GOT3 (cell line): ENCODE data around the gene SEC23IP.
"Not testable (repeated sequence)": the region's sequence is repeated elsewhere in the genome, so short reads cannot be mapped to it uniquely, and the experiment has no call there.

Source experiments
- DNase-seq: peaks from one replicate; lab custom pipeline; 2025; ENCODE audit warnings: mixed read lengths; lab: John Stamatoyannopoulos, UW

SEC23IP gene

DNA sequence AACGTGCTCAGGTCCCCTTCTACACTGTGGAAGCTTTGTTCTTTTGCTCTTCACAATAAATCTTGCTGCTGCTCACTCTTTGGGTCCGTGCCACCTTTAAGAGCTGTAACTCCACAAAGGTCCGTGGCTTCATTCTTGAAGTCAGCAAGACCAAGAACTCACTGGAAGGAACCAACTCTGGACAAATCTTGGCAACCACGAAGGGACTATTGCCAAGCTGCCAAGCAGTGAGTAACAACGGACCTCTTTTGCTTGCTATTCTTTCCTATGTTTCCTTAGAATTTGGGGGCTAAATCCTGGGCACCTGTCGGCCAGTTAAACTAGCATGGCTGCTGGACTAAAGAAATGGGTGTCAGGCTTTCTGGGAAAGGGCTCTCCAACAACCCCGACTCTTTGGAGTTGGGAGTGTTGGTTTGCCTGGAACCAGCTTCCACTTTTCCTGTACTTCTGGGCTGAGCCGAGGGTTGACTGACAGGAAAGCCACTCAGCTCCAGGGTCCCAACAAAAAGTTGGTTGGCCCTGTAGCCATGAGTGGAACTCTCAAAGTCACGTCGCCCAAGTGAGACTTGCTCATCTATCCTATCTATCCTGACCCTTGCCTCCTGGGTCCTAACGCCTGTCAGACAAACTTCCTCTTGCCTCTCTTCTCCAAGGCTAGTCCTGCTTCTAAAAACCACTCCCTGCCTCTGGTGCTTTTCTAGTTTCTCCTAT, 8.5 kb upstream of the SEC23IP start:
- not testable (repeated sequence) for DNase-seq

DNA sequence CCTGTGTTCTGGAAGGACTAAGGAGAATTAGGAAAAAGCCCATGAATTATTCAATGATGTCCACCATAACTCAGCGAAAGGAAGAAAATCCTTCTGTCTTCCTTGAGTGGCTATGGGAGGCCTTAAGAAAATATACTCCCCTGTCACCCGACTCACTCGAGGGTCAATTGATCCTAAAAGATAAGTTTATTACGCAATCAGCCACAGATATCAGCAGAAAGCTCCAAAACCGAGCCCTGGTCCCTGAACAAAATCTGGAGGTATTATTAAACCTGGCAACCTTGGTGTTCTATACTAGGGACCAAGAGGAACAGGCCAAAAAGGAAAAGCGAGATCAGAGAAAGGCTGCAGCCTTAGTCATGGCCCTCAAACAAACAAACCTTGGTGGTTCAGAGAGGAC, 6.5 kb upstream of the SEC23IP start:
- DNase-seq, result not testable (repeated sequence)

DNA sequence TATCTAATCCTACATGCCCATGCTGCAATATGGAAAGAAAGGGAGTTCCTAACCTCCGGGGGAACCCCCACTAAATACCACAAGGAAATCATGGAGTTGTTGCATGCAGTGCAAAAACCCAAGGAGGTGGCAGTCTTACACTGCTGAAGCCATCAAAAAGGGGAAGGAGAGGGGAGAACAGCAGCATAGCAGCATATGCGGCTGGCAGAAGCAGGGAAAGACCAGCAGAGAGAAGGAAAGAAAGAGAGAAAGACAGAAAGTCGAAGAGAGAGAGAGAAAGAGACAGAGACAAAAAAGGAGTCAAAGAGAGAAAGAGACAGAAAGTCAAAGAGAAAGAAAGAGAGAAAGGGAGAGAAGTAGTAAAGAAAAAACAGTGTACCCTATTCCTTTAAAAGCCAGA, 3.8 kb upstream of the SEC23IP start:
- not testable (repeated sequence) for DNase-seq

DNA sequence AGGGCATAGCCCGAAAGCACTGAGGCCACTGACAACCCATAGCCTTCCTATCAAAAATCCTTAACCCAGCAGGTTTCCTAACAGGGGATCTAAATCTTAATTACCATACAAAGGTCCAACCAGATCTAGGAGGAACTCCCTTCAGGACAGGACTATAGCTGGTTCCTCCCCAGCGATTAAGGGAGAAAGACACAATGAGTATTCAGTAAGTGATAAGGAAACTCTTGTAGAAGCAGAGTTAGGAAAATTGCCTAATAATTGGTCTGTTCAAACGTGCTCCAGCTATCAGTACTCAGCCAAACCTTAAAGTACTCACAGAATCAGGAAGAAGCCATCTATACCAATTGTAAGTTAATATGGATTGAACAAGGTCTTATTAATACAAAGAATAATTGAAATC, 3.3 kb upstream of the SEC23IP start:
- DNase-seq, result not testable (repeated sequence)

DNA sequence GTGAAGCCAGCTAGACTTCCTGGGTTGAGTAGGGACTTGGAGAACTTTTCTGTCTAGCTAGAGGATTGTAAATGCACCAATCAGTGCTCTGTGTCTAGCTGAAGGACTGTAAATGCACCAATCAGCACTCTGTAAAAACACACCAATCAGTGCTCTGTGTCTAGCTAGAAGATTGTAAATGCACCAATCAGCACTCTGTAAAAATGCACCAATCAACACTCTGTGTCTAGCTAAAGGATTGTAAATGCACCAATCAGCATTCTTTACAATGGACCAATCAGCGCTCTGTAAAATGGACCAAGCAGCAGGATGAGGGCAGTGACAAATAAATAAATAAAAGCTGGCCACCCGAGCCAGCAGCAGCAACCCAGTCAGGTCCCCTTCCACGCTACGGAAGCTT, 2.2 kb upstream of the SEC23IP start:
- DNase-seq, result not testable (repeated sequence)

DNA sequence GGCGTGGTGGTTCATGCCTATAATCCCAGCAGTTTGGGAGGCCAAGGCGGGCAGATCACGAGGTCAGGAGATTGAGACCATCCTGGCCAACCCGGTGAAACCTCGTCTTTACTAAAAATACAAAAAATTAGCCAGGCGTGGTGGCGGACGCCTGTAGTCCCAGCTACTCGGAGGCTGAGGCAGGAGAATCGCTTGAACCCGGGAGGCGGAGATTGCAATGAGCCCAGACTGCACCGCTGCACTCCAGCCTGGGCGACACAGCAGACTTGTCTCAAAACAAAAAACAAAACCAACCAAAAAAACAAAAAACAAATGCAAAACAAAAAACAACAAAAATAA, 712 bp upstream of the SEC23IP start:
- not testable (repeated sequence) for DNase-seq

DNA sequence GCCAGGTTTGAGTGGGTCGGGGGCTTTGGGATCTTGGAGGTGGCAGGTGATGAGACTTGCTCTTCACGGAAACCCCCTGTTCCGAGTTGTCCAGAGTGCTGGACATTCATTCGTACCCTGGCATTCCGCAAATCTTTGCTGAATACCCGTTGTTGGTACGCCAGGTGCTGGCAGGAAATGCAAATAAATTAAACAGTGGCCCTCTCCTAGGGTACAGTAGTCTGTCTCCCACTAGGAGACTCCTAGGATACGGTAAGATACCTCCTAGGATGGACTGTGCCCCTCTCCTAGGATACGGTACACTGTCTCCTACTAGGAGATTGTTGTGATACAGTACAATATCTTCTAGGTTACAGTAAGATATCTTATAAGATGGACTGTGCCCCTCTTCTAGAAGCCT, 544 bp downstream of the SEC23IP start:
- DNase-seq, result no peak

DNA sequence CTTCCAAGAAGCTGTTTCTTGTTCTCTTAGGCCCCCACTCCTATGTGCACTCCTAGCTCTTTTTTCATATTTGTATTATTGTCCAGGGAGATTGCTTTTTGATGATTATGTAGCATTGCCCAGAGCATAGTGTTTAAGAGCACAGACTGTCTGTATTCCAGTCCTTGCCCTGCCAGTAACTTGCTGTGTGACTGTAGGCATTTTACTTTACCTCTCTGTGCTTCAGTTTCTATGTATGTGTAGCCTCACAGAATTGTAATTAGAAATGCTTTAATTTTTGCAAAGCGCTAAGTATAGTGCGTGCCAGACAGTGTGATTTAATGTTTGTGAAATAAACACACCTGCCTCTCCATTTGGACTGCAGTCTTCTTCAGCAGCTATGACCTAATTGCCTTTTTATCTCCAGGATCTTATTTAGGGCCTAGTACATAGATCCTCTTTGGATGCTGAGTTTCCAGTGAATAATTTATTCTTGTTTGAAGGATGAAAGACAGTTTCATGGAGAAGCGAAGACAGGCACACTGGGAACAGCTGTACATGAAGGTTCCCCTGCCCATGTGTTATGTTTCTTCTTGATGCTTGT, 1.4 kb downstream of the SEC23IP start:
- no peak for DNase-seq

DNA sequence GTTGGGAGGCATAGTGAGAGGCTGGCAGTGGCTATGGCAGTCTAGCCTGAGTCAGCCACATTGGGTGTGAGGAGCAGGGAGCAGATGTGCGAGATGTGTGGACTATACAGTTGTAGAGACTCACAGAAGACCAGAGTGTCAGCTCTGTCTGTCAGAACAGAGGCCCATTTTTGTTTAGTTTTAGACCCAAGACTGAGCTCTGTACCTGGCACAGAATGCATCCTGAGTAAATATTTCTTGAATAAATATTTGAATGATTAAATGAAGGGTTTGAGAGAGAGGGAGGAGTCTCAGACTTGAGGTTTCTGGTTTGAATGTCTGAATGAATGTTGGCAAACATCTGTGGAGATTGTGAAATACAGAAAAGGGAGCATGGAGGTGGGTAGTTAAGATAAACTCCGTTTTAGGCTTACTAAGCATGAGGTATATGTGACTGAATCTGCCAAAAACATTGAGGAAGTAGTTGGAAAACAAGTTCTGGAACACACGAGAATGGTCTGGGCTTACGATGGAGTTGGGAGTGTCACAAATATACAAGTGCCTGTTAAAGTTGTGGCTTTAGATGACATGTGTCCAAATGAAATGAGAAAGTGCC, 3.6 kb downstream of the SEC23IP start:
- DNase-seq, result no peak

DNA sequence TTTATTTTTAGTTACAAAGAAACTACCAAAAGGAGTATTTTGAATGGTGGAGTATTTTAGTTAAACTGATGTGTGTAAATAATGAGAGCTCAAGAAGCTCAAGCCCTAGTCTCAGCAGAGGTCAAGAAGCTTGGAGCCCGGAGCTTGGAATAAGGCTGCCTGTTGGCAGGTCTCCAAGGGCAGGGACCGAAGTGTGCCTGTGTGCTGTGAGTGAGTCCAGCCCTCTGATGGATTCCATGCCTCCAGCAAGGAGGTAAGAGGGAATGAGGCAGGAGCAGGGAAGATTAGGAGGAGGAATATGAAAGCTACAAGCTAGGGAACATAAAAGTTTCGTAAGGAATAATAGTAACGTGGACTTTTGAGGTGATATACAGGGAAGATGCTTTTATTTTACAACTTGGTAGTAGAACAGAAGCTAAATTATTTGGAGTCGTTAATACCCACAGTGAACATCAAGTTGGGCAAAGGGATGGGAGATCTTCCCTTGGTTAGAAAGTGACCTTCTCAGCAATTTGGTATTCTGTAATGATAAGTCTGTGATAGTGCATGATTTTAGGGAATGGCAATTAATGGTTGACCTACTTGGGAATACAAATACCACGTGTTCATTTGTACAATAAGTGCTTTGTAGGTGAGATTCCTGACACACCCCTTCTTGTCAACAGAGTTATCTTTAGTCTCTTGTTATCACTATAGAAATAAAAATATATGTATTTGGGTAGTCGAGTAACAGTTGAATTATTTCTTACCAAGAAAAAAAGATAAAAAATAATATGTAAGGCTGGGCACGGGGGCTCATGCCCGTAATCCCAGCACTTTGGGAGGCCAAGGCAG, 4.6 kb downstream of the SEC23IP start:
- no peak for DNase-seq

DNA sequence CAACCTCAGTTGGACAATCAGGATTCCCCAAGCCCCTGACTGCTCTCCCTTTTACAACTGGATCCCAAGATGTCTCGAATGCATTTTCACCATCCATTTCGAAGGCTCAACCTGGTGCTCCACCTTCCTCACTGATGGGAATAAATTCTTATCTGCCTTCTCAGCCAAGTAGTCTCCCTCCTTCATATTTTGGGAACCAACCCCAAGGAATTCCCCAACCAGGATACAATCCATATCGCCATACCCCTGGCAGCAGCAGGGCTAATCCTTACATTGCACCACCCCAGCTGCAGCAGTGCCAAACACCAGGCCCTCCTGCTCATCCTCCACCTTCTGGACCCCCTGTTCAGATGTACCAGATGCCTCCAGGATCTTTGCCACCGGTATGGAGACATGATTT, 6.0 kb downstream of the SEC23IP start:
- no peak for DNase-seq

DNA sequence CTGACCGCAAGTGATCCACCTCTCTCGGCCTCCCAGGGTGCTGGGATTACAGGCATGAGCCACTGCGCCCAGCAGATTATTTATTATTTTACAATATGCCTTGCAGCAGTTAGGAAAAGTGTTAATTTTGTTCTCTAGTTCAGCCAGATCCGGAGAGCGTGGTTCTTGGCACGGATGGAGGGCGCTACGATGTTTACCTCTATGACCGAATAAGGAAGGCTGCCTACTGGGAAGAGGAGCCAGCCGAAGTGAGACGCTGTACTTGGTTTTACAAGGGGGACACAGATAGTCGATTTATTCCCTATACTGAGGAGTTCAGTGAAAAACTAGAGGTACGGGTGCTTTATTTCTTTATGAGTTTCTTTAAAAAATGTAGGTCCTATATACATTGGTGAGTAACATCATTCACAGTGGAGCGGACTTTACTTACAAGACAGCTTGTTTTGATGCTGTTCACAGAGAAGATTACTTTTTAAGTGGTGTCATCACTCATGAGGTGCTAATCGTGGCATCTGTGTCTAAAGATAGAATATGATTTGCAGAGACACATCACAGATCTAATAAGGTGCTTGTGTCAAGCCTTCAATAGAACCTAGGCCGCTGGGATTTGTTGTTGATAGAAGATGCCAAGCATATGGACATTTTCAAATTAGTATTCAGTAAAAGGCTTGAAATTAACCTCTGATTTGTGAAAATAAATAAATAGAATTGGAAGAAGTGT, 11.6 kb downstream of the SEC23IP start:
- DNase-seq, result no peak

DNA sequence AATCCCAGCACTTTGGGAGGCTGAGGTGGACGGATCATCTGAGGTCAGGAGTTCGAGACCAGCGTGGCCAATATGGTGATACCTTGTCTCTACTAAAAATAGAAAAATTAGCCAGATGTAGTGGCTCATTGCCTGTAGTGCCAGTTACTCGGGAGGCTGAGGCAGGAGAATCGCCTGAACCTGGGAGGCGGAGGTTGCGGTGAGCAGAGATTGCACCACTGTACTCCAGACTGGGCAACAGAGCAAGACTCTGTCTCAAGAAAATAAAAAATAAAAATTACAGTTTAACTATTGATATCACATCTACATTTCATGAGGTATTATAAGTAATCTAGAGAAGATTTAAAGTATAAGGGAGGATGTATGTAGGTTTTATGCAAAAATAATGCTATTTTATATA, 15.2 kb downstream of the SEC23IP start:
- DNase-seq, result not testable (repeated sequence)

DNA sequence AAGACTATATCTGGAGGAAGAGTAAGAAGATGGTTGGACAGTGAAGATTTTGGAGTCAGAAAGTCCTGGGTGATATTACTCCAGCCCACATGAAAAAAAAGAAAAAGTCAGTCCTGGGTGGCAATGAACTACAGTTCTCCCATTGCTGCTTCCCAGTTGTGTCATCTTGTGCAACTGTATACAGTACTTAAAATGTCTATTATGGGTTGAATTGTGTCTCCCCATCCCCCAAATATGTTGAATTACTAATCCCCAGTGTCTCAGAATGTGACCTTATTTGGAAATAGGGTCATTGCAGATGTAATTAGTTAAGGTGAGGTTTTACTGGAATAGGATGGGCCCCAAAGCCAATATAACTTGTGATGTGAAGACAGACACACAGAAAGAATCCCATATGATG, 15.6 kb downstream of the SEC23IP start:
- no peak for DNase-seq

DNA sequence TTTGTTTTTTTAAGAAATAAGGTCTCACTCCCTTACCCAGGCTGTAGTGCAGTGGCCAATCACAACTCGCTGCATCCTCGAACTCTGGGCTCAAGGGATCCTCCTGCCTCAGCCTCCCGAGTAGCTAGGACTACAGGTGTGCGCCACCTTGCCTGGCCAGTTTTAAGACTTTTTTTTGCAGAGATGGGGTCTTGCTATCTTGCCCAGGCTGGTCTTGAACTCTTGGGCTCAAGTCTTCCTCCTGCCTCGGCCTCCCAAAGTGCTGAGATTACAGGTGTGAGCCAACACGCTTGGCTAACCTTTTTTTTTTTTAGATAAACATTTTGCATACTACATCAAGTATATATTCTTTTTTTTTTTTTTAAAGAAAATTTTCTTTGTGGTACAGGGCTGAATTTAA, 18.2 kb downstream of the SEC23IP start:
- DNase-seq, result no peak

DNA sequence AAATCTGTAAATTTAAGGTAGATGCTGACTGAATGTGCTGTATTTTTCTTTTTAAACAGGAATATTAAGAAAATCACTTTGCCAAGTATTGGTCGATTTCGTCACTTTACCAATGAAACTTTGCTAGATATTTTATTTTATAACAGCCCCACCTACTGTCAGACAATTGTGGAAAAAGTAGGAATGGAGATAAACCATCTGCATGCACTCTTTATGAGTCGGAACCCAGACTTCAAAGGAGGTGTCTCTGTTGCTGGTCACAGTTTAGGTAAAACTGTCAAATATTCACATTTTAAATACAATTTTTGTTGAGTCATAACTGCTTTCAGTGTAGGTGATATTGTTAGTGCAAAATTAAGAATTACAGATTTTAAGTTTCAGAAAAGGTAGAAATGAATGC, 25.2 kb downstream of the SEC23IP start:
- DNase-seq, result no peak

DNA sequence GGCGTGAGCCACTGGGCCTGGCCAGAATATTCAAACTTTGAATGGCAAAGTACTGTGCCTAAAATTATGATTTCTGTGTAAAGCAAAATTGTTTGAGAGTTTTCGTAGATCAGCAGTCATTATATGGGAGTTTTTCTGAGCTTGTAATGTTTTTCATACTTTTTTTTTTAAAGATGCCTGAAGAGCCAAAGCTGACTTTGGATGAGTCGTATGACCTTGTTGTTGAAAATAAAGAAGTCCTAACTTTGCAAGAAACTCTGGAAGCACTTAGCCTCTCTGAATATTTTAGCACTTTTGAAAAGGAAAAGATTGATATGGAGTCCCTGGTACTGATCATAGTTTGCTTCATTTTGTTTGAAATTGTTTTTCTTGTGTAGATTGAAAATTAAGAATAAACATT, 26.7 kb downstream of the SEC23IP start:
- no peak for DNase-seq

DNA sequence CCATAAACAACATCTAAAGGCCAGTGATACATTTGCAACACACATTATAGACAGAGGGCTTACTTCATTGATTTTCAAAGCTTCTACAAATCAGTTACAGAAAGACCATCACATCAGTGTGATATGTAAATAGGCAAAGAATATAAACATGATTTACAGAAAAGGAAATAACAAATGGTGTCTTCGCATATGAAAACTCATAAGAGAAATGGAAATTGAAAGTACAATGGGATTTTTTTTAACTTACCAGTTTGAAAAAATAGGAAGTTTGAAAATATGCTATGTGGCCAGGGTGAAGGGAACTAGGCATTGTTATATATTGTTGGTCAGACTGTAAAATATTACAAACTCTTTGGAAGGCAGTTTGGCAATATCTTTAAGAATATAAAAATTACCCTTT, 27.3 kb downstream of the SEC23IP start:
- DNase-seq, result no peak

DNA sequence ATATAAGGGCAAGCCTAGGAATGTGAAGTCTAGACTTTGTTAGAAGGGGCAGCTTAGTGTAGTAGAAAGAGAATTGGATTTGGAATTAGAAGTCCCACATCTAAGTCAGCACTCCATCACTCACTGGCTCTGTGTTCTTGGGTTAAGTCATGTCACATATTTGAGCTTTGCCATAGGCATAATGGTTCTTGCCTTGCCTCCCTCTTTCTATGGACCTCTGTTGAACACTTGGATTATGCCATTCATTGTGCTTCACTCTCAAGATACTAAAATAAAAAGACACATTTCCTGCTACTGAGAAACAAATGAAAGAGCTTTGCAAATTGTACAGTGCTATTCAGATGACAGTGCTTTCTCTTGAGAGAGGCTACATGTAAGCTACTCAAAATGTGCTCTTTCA, 35.9 kb downstream of the SEC23IP start:
- DNase-seq, result no peak

DNA sequence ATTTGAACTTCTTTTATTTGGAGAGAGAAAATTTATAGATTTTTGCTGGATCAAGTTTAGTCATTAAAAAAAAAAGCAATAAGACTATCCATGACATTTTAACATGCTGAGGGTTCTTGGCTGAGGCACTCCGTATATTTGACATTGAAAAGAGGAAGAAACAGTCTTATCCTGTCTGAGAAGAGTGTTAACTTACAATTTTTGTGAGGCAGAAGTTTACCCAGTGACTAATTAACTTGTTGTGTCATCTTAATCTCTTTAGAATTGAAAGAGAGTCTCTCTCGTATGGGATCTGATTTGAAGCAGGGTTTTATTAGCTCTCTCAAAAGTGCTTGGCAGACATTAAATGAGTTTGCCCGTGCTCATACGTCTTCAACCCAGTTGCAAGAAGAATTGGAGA, 39.3 kb downstream of the SEC23IP start:
- DNase-seq, result no peak

DNA sequence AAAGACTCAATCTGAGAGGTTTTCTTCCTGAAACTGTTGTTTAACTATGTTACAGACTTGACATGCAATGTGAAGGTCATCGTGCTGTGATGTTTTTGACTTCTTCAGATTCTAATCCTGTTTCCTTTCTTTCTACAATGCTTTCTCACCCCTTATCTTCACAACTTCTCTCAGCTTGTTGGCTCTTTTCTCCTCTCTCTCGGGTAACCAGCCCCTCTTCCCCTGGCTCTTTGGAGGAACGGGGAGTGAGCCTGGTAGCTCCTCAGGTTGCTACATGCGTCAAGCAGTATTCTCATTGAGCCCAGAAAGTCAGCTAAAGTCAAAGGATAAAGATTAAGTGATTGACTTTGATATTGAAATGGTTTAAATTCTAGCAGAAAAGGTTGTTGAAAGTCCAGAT, 40.1 kb downstream of the SEC23IP start:
- no peak for DNase-seq

DNA sequence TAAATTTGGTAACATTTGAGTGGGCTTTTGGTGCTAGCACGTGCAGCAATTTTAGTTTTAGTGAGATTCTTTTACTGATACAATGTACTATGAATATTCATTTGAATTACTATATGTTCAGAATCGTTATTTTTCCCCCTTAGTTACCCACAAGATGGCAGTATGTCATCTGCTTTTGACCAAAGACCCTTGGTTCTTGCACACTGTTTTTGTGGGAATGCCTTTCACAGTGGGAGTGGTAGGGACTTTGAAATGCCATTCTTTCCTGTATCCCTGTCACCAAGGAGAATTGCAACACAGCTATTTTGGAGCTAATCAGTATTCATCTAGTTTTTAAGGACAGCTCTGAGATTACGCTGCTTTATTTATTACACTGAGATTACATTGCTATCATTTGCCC, 40.6 kb downstream of the SEC23IP start:
- DNase-seq, result no peak
